RWPE2 (cell line): Measurements from ENCODE around the gene TRIM2.

Source experiments
- ATAC-seq: fragments of 200-7000 bp; cut with Tn5 transposase; 3 replicates; pipeline ENCODE4 v1.9.1; 2021; ENCODE audit warnings: low read depth
- DNase-seq: peaks from one replicate; pipeline ENCODE4 v3.0.0-alpha.2; 2020; ENCODE audit warnings: low spot score
- H3K27ac ChIP-seq: fragments of 450-650 bp; 2 replicates; pipeline ENCODE4 v1.5.1; 2017; ENCODE audit warnings: mild to moderate bottlenecking; ENCODE audit not compliant: poor library complexity, severe bottlenecking
- H3K27me3 ChIP-seq: fragments of 250-450 bp; sonication (Bioruptor Pico); 2 replicates; pipeline ENCODE4 v1.5.1; 2021; ENCODE audit warnings: mild to moderate bottlenecking, moderate library complexity; ENCODE audit not compliant: insufficient read depth, poor library complexity, severe bottlenecking
- H3K36me3 ChIP-seq: fragments of 250-450 bp; sonication (Bioruptor Pico); 2 replicates; pipeline ENCODE4 v1.5.1; 2020; ENCODE audit warnings: low read depth, mild to moderate bottlenecking, moderate library complexity
- H3K4me1 ChIP-seq: fragments of 250-450 bp; sonication (Bioruptor Pico); 2 replicates; pipeline ENCODE4 v1.5.1; 2021; ENCODE audit warnings: mild to moderate bottlenecking, moderate library complexity; ENCODE audit not compliant: insufficient read depth, poor library complexity, severe bottlenecking
- H3K4me3 ChIP-seq: fragments of 250-450 bp; sonication (Bioruptor Pico); 2 replicates; pipeline ENCODE4 v1.5.1; 2021; ENCODE audit warnings: mild to moderate bottlenecking, moderate library complexity; ENCODE audit not compliant: severe bottlenecking
- H3K9me3 ChIP-seq: fragments of 250-450 bp; sonication (Bioruptor Pico); 2 replicates; pipeline ENCODE4 v1.5.1; 2021; ENCODE audit warnings: mild to moderate bottlenecking, moderate library complexity; ENCODE audit not compliant: severe bottlenecking
- TF ChIP-seq, protein P1 (sequence below): fragments of 450-650 bp; IDR thresholded peaks from one replicate; pipeline ENCODE4 v1.5.1; 2017; ENCODE audit warnings: mild to moderate bottlenecking, moderate library complexity; ENCODE audit not compliant: poor library complexity, severe bottlenecking

TRIM2 gene

DNA sequence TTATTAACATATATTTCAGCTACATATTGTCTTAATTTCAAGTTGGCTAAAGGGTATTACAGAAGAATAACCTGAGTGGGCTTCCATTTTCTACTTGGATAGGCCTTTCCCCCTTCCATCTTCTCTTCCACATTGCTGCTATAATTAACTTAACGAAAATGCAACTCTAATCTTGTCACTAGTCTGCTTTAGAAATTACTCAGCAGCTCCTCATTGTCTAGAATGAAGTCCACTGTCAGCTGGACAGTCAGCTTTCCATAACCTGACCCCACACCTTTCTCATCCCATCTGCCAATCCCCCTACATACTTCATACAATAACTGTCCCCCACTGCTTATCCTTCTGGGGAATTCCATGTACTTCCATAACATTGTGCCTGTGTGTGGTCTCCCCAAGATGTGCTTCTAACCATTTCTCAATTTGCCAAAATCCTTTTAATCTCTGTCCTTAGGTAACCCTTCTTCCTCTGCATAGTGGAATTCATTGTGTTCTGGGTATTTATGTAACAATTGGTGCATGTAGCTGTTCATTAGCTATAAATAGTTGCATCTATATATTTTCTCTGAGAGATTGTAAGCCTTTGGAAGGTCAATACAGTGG lies 145.1 kb downstream of the TRIM2 start:
- DNase-seq (no peak), ATAC-seq (no peak)
- Histone ChIP-seq H3K27me3 (no peaks in the 10 kb centered on the region), H3K27ac (no peak overlapping the region), H3K36me3 (peaks cover 19% of the 10 kb centered on the region), H3K4me3 (no peak overlapping the region), H3K4me1 (no peaks in the 10 kb centered on the region), H3K9me3 (no peaks in the 10 kb centered on the region)
- TF ChIP-seq, protein P1, sequence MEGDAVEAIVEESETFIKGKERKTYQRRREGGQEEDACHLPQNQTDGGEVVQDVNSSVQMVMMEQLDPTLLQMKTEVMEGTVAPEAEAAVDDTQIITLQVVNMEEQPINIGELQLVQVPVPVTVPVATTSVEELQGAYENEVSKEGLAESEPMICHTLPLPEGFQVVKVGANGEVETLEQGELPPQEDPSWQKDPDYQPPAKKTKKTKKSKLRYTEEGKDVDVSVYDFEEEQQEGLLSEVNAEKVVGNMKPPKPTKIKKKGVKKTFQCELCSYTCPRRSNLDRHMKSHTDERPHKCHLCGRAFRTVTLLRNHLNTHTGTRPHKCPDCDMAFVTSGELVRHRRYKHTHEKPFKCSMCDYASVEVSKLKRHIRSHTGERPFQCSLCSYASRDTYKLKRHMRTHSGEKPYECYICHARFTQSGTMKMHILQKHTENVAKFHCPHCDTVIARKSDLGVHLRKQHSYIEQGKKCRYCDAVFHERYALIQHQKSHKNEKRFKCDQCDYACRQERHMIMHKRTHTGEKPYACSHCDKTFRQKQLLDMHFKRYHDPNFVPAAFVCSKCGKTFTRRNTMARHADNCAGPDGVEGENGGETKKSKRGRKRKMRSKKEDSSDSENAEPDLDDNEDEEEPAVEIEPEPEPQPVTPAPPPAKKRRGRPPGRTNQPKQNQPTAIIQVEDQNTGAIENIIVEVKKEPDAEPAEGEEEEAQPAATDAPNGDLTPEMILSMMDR = no peak

DNA sequence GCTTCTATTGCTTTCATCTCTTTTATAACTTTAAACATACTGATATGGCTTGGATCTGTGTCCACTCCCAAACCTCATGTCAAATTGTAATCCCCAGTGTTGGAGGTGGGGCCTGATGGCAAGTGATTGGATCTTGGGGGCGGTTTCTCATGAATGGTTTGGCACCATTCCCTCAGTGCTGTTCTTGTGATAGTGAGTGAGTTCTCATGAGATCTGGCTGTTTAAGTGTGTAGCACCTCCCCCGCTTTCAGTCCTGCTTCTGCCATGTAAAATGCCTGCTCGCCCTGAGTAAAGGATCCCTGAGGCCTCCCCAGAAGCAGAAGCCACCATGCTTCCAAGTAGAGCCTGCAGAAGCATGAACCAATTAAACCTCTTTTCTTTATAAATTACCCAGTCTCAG lies 157.9 kb downstream of the TRIM2 start:
- Histone ChIP-seq H3K4me3 (no peak overlapping the region), H3K27ac (no peak overlapping the region), H3K36me3 (peaks cover 63% of the 10 kb centered on the region), H3K4me1 (no peaks in the 10 kb centered on the region), H3K27me3 (no peaks in the 10 kb centered on the region), H3K9me3 (no peaks in the 10 kb centered on the region)
- TF ChIP-seq, protein P1 = no peak
- no peak for ATAC-seq
- no peak for DNase-seq

DNA sequence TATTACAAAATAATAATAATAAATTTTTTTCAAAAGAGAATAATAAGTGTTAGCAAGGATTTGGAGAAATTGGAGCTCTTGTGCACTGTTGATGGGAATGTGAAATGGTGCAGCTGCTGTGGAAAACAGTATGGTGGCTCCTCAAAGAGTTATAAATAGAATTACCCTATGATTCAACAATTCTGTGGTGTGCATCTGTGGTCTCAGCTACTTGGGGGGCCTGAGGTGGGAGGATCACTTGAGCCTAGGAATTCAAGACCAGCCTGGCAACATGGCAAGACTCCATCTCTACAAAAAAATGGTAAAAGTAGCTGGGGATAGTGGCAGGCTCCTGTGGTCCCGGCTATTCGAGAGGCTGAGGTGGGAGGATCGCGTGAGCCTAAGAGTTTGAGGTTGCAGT lies 159.8 kb downstream of the TRIM2 start:
- TF ChIP-seq, protein P1 = no peak
- Histone ChIP-seq H3K9me3 (no peaks in the 10 kb centered on the region), H3K27ac (no peak overlapping the region), H3K4me1 (no peaks in the 10 kb centered on the region), H3K4me3 (no peak overlapping the region), H3K36me3 (peaks cover 49% of the 10 kb centered on the region), H3K27me3 (no peaks in the 10 kb centered on the region)
- DNase-seq (no peak), ATAC-seq (no peak)

DNA sequence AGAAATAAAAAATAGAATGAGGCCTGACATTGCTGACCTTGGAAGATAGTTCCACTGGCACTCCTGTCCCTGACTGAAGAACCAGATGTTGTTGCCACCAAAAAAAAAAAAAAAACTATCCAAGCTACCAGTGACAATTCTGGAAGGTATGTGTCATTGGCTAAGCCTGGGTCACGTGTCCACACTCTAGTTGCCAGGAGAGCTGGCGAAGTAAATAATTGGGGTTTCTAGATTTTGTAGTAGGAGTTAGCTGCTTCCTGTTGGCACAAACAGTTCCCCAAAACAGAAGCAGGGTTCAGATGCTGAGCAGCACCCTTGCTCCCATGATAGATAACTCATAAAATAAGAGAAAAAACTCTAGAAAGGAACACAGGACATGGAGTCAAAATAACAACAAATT lies 160.8 kb downstream of the TRIM2 start:
- no peak for DNase-seq
- H3K27ac ChIP-seq = no peak overlapping the region

GRCh38 chr4:153366486-153366885 lies 162.2 kb downstream of the TRIM2 start:
- no peaks in the 10 kb centered on the region for H3K27me3 ChIP-seq
- peaks cover 46% of the 10 kb centered on the region for H3K36me3 ChIP-seq
- TF ChIP-seq, protein P1 = no peak
- no peaks in the 10 kb centered on the region for H3K9me3 ChIP-seq
- ATAC-seq = no peak
- no peak overlapping the region for H3K27ac ChIP-seq
- no peak for DNase-seq
- no peaks in the 10 kb centered on the region for H3K4me1 ChIP-seq
- no peak overlapping the region for H3K4me3 ChIP-seq

More for the DNA sequence above, 160.8 kb downstream of the TRIM2 start:
- H3K36me3 ChIP-seq = peaks cover 51% of the 10 kb centered on the region
- no peak overlapping the region for H3K4me3 ChIP-seq
- H3K9me3 ChIP-seq = no peaks in the 10 kb centered on the region
- no peak for ATAC-seq
- H3K27me3 ChIP-seq = no peaks in the 10 kb centered on the region
- H3K4me1 ChIP-seq = no peaks in the 10 kb centered on the region
- TF ChIP-seq, protein P1 = no peak
